ENCODE data around the gene UNC50.
A peak's percentile ranks its signal among the peaks of the same experiment; 100 is the strongest.

The UNC50 gene

DNA sequence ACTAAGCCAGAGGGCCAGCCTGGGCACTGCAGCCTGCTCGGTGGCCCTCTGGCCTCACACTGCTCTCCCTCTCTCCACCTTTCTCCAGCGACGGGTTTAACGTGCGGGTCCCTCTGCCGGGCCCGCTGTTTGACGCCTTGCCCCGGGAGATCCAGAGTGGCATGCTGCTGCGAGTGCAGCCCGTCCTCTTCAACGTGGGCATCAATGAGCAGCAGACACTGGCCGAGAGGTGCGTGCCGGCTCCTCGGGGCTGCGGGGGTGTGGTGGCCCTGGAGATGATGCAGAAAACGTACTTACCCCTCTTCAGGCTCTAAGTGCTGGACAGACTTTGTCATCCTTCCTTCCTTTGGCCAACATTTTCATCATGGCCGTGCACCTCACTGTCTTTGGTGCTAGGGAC is 42.4 kb upstream of the UNC50 start:
- Histone ChIP-seq H3K27me3 (ENCODE audit: insufficient read depth, poor library complexity, severe bottlenecking) (no peaks in the 10 kb centered on the region), H3K27ac (replicated peaks) (no peak overlapping the region), H3K4me3 (replicated peaks; ENCODE audit: insufficient read depth, low read length) (no peak overlapping the region)
- DNase-seq (ENCODE audit: low read depth in 1 of 2, low spot score in 1 of 2), result no peak
- TF ChIP-seq, protein P1, sequence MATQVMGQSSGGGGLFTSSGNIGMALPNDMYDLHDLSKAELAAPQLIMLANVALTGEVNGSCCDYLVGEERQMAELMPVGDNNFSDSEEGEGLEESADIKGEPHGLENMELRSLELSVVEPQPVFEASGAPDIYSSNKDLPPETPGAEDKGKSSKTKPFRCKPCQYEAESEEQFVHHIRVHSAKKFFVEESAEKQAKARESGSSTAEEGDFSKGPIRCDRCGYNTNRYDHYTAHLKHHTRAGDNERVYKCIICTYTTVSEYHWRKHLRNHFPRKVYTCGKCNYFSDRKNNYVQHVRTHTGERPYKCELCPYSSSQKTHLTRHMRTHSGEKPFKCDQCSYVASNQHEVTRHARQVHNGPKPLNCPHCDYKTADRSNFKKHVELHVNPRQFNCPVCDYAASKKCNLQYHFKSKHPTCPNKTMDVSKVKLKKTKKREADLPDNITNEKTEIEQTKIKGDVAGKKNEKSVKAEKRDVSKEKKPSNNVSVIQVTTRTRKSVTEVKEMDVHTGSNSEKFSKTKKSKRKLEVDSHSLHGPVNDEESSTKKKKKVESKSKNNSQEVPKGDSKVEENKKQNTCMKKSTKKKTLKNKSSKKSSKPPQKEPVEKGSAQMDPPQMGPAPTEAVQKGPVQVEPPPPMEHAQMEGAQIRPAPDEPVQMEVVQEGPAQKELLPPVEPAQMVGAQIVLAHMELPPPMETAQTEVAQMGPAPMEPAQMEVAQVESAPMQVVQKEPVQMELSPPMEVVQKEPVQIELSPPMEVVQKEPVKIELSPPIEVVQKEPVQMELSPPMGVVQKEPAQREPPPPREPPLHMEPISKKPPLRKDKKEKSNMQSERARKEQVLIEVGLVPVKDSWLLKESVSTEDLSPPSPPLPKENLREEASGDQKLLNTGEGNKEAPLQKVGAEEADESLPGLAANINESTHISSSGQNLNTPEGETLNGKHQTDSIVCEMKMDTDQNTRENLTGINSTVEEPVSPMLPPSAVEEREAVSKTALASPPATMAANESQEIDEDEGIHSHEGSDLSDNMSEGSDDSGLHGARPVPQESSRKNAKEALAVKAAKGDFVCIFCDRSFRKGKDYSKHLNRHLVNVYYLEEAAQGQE (IDR thresholded peaks at IDR 0.05; ENCODE audit: insufficient replicate concordance, low read depth), result no peak
- TF ChIP-seq, protein P2, sequence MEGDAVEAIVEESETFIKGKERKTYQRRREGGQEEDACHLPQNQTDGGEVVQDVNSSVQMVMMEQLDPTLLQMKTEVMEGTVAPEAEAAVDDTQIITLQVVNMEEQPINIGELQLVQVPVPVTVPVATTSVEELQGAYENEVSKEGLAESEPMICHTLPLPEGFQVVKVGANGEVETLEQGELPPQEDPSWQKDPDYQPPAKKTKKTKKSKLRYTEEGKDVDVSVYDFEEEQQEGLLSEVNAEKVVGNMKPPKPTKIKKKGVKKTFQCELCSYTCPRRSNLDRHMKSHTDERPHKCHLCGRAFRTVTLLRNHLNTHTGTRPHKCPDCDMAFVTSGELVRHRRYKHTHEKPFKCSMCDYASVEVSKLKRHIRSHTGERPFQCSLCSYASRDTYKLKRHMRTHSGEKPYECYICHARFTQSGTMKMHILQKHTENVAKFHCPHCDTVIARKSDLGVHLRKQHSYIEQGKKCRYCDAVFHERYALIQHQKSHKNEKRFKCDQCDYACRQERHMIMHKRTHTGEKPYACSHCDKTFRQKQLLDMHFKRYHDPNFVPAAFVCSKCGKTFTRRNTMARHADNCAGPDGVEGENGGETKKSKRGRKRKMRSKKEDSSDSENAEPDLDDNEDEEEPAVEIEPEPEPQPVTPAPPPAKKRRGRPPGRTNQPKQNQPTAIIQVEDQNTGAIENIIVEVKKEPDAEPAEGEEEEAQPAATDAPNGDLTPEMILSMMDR (IDR thresholded peaks at IDR 0.05; ENCODE audit: insufficient read depth, low read length), result no peak
- TF ChIP-seq POLR2AphosphoS5 (IDR thresholded peaks at IDR 0.05; ENCODE audit: low read depth) (no peak), SPI1 (IDR thresholded peaks at IDR 0.05; ENCODE audit: borderline replicate concordance, low read depth) (no peak), GABPA (IDR thresholded peaks at IDR 0.05; ENCODE audit: low read depth) (no peak)

DNA sequence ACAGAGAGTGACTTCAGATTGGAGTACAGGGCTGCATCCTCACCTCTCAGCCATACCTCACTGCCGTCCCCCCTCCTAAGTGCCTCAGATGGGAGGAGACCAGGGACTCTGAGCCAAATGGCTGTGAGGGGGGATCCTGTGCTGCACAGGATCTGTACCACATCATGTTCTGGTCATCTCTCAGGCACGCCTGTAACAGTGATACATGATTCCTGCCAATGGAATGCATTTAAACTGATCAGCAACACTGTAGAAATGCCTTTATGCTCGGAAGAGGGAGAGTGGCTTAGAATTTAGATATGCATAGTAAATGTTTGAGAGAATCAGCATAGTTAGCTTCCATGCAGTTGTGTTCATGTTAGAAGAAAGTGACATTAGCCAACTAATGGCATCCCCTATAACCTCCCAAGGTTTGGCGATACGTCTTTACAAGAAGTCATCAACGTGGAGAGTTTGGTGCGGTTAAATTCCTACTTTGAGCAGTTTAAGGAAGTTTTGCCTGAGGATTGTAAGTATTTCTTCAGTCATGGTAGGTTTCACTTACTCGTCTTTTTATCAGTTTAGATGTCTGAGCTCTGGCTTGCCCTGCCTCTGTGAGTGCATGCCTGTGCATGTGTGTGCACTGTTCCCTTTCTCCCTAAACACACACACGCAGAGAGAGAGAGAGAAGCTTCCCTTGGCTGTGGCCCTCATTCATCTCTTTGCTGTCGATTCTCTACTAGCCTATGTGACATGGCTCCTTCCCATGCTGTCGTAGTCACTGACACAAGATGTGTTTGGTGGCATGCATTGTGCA is 40.0 kb upstream of the UNC50 start:
- no peaks in the 10 kb centered on the region for H3K27me3 ChIP-seq (ENCODE audit: insufficient read depth, poor library complexity, severe bottlenecking)
- DNase-seq (ENCODE audit: low read depth in 1 of 2, low spot score in 1 of 2), result no peak
- H3K27ac ChIP-seq (replicated peaks), result no peak overlapping the region
- no peak for TF ChIP-seq SPI1 (IDR thresholded peaks at IDR 0.05; ENCODE audit: borderline replicate concordance, low read depth)
- TF ChIP-seq, protein P2 (IDR thresholded peaks at IDR 0.05; ENCODE audit: insufficient read depth, low read length), result no peak
- TF ChIP-seq, protein P1 (IDR thresholded peaks at IDR 0.05; ENCODE audit: insufficient replicate concordance, low read depth), result no peak
- no peak for TF ChIP-seq POLR2AphosphoS5 (IDR thresholded peaks at IDR 0.05; ENCODE audit: low read depth)
- no peak for TF ChIP-seq GABPA (IDR thresholded peaks at IDR 0.05; ENCODE audit: low read depth)
- H3K4me3 ChIP-seq (replicated peaks; ENCODE audit: insufficient read depth, low read length), result no peak overlapping the region

DNA sequence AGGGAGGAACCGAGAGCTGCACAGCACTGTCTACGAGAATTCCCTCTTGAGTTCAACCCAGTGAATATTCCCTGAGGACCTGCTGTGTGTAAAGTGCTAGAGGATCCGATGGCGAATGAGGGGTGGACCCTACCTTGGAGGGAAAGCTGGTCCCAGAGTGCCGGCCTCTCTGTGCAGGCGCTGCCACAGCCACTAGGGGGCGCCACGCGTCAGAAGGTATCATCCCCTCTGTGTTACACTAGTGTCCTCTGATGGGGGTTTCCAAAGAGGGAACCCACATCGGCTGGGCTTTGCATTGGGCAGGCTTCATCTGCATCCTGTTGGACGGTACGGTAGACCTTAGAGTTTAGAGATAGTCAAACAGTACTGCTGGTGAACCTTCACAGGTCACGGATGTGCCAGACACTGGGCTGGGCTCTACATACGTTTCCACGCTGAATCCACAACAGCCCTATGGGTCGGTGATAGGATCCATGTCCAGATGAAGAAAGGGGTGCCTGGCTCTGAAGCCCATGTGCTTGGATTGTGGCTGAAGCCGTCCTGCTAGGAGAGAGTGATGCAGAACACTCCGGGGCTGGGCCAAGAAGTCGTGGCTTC is 39.1 kb upstream of the UNC50 start:
- TF ChIP-seq GABPA (IDR thresholded peaks at IDR 0.05; ENCODE audit: low read depth) (no peak), POLR2AphosphoS5 (IDR thresholded peaks at IDR 0.05; ENCODE audit: low read depth) (no peak), SPI1 (IDR thresholded peaks at IDR 0.05; ENCODE audit: borderline replicate concordance, low read depth) (no peak)
- TF ChIP-seq, protein P2 (IDR thresholded peaks at IDR 0.05; ENCODE audit: insufficient read depth, low read length), result peak; percentile 97
- TF ChIP-seq, protein P1 (IDR thresholded peaks at IDR 0.05; ENCODE audit: insufficient replicate concordance, low read depth), result no peak
- H3K27me3 ChIP-seq (ENCODE audit: insufficient read depth, poor library complexity, severe bottlenecking), result no peaks in the 10 kb centered on the region
- no peak overlapping the region for H3K4me3 ChIP-seq (replicated peaks; ENCODE audit: insufficient read depth, low read length)
- H3K27ac ChIP-seq (replicated peaks), result no peak overlapping the region
- peak; percentile 21 to 34 for DNase-seq (ENCODE audit: low read depth in 1 of 2, low spot score in 1 of 2)
